HCT116 (cell line): Measurements from ENCODE around the gene CLSTN3. TPM values are rescaled to one million over a fixed set of nuclear protein-coding genes. Genes with fewer than 3 reads are reported as not detected.

Experiments used
- ATAC-seq: fragments of 200-7000 bp; cut with Tn5 transposase; 2 replicates; pipeline ENCODE4 v1.9.1; 2020; ENCODE audit warnings: mild to moderate bottlenecking, moderate library complexity
- BruUV-seq: library from RNA; stranded (reverse); fragments of 400-500 nt; replicated peaks from 2 replicates; lab custom pipeline; 2021; lab: Mats Ljungman, UMichigan
- CTCF ChIA-PET: fragments of 300-600 bp; sonication (Branson Sonifier 250); formaldehyde crosslinking; loops from one replicate; lab custom pipeline; 2021; ENCODE audit warnings: antibody characterized with exemption; lab: Charles Lee
- POLR2A ChIA-PET: fragments of 300-600, 350-600 bp; sonication (Branson Sonifier 250); formaldehyde crosslinking; loops from one replicate; lab custom pipeline; 2021; ENCODE audit warnings: antibody characterized with exemption; lab: Charles Lee
- RAD21 ChIA-PET, 2 experiments: fragments of 300-600 bp; sonication (Branson Sonifier 250); formaldehyde crosslinking; loops; one replicate each; lab custom pipeline; 2023; ENCODE audit warnings: low total read pairs in 2 of 2; ENCODE audit not compliant: uncharacterized antibody in 2 of 2, unreplicated experiment in 2 of 2, low non-redundant PET in 1 of 2; lab: Charles Lee
- DNase-seq: peaks from one replicate; pipeline ENCODE4 v3.0.0-alpha.2; 2010; ENCODE audit warnings: low read depth, low spot score
- H2AFZ ChIP-seq: fragments of 200-600 bp; shearing (Covaris generic), sonication (generic); 2 replicates; pipeline ENCODE4 v1.6.1; 2017; ENCODE audit warnings: low read depth, mixed run types, mixed read lengths, antibody characterized with exemption, low read length; ENCODE audit not compliant: poor library complexity, severe bottlenecking
- H3K27ac ChIP-seq: 2 replicates; pipeline ENCODE4 v1.5.1; 2012; ENCODE audit warnings: low read depth, low read length
- H3K27me3 ChIP-seq: fragments of 200-600 bp; sonication (generic); 2 replicates; pipeline ENCODE4 v1.6.1; 2016; ENCODE audit warnings: mixed run types, low read length, mixed read lengths; ENCODE audit not compliant: insufficient read depth
- H3K36me3 ChIP-seq, 2 experiments: fragments of 200-500 bp in 1 of 2; fragments of 200-600 bp in 1 of 2; sonication (Bioruptor generic) in 1 of 2; sonication (generic) in 1 of 2; 2 replicates each; pipeline versions ENCODE4 v1.5.1 to v1.6.1; 2014 to 2016; ENCODE audit warnings: low read length in 2 of 2, inconsistent platforms in 1 of 2, mixed read lengths in 1 of 2, mixed run types in 1 of 2; ENCODE audit not compliant: insufficient read depth in 2 of 2, control insufficient read depth in 1 of 2
- H3K4me1 ChIP-seq, 2 experiments: fragments of 200-600 bp in 1 of 2; sonication (generic) in 1 of 2; 2 replicates each; pipeline versions ENCODE4 v1.5.1 to v1.6.1; 2012 to 2017; ENCODE audit warnings: low read length in 2 of 2, inconsistent platforms in 1 of 2, mild to moderate bottlenecking in 1 of 2, mixed read lengths in 1 of 2, mixed run types in 1 of 2, moderate library complexity in 1 of 2; ENCODE audit not compliant: insufficient read depth in 2 of 2, control insufficient read depth in 1 of 2
- H3K4me2 ChIP-seq: fragments of 200-600 bp; sonication (generic); 2 replicates; pipeline ENCODE4 v1.6.1; 2017; ENCODE audit warnings: mixed run types, low read length, mixed read lengths
- H3K4me3 ChIP-seq, 2 experiments: fragments of 200-600 bp in 1 of 2; sonication (generic) in 1 of 2; replicated peaks in 1 of 2; 2 replicates each; pipeline ENCODE4 v1.5.1; 2011 to 2016; ENCODE audit warnings: low read length in 2 of 2, control low read depth in 1 of 2, low read depth in 1 of 2, mild to moderate bottlenecking in 1 of 2, mixed read lengths in 1 of 2, mixed run types in 1 of 2
- H3K79me2 ChIP-seq: fragments of 200-600 bp; sonication (generic); 2 replicates; pipeline ENCODE4 v1.6.1; 2017; ENCODE audit warnings: mild to moderate bottlenecking, mixed run types, low read length, moderate library complexity, mixed read lengths; ENCODE audit not compliant: insufficient read depth
- H3K9ac ChIP-seq: fragments of 200-600 bp; sonication (generic); 2 replicates; pipeline ENCODE4 v1.6.1; 2016; ENCODE audit warnings: low read length, mixed read lengths
- H3K9me2 ChIP-seq: fragments of 200-600 bp; sonication (generic), shearing (Covaris generic); 2 replicates; pipeline ENCODE4 v1.6.1; 2017; ENCODE audit warnings: mixed run types, mild to moderate bottlenecking, moderate library complexity; ENCODE audit not compliant: insufficient read depth
- H3K9me3 ChIP-seq, 2 experiments: fragments of 200-500 bp in 1 of 2; fragments of 200-600 bp in 1 of 2; sonication (Bioruptor generic) in 1 of 2; sonication (generic) in 1 of 2; 2 replicates each; pipeline ENCODE4 v1.6.1; 2014 to 2017; ENCODE audit warnings: low read length in 2 of 2, mixed read lengths in 2 of 2, inconsistent platforms in 1 of 2, low read depth in 1 of 2, mild to moderate bottlenecking in 1 of 2, mixed run types in 1 of 2, moderate library complexity in 1 of 2; ENCODE audit not compliant: control insufficient read depth in 1 of 2, insufficient read depth in 1 of 2
- H4K20me1 ChIP-seq: fragments of 200-600 bp; sonication (generic), shearing (Covaris generic); 2 replicates; pipeline ENCODE4 v1.6.1; 2017; ENCODE audit warnings: mixed run types, mild to moderate bottlenecking, moderate library complexity; ENCODE audit not compliant: insufficient read depth
- CBX3 ChIP-seq: IDR thresholded peaks from 2 replicates; pipeline ENCODE4 v1.6.1; 2012; ENCODE audit warnings: low read depth
- CEBPB ChIP-seq: IDR thresholded peaks from 2 replicates; pipeline ENCODE4 v1.6.1; 2012; ENCODE audit warnings: low read depth
- EGR1 ChIP-seq: IDR thresholded peaks from 2 replicates; pipeline ENCODE4 v1.6.1; 2012; ENCODE audit warnings: low read depth
- ELF1 ChIP-seq: IDR thresholded peaks from 2 replicates; pipeline ENCODE4 v1.6.1; 2012; ENCODE audit warnings: low read depth, borderline replicate concordance
- EZH2 ChIP-seq: fragments of 200-600 bp; sonication (generic); IDR thresholded peaks from 2 replicates; pipeline ENCODE4 v1.6.1; 2017; ENCODE audit warnings: antibody characterized with exemption, mixed run types
- EZH2phosphoT487 ChIP-seq: fragments of 200-600 bp; IDR thresholded peaks from 2 replicates; pipeline ENCODE4 v1.6.1; 2018; ENCODE audit warnings: antibody characterized with exemption, borderline replicate concordance
- FOSL1 ChIP-seq: IDR thresholded peaks from 2 replicates; pipeline ENCODE4 v1.6.1; 2012; ENCODE audit warnings: low read depth
- JUND ChIP-seq: IDR thresholded peaks from 2 replicates; pipeline ENCODE4 v1.6.1; 2012
- POLR2A ChIP-seq: IDR thresholded peaks from 2 replicates; pipeline ENCODE4 v1.7.0; 2011; ENCODE audit warnings: borderline replicate concordance; ENCODE audit not compliant: insufficient read depth, insufficient read length; ENCODE audit errors: extremely low read depth
- SIN3A ChIP-seq: IDR thresholded peaks from 2 replicates; pipeline ENCODE4 v1.6.1; 2012; ENCODE audit warnings: low read depth
- SRF ChIP-seq: IDR thresholded peaks from 2 replicates; pipeline ENCODE4 v1.6.1; 2012; ENCODE audit warnings: low read depth
- TCF7L2 ChIP-seq: IDR thresholded peaks from 2 replicates; pipeline ENCODE4 v1.7.0; 2011; ENCODE audit warnings: borderline replicate concordance, inconsistent platforms; ENCODE audit not compliant: insufficient read depth, insufficient read length; ENCODE audit errors: extremely low read depth
- YY1 ChIP-seq: IDR thresholded peaks from 2 replicates; pipeline ENCODE4 v1.6.1; 2011; ENCODE audit warnings: low read length, low read depth, moderate library complexity, mild to moderate bottlenecking; ENCODE audit not compliant: insufficient replicate concordance; ENCODE audit errors: extremely low read depth
- ZBTB33 ChIP-seq: IDR thresholded peaks from 2 replicates; pipeline ENCODE4 v1.6.1; 2011; ENCODE audit warnings: mild to moderate bottlenecking, low read length, moderate library complexity; ENCODE audit not compliant: insufficient replicate concordance; ENCODE audit errors: extremely low read depth
- ZFX ChIP-seq: fragments of 450-650 bp; IDR thresholded peaks from 2 replicates; pipeline ENCODE4 v1.6.1; 2017
- intact Hi-C: fragments of 100-400 bp; cut with micrococcal nuclease; formaldehyde crosslinking; loops from 2 replicates; pipeline ENCODE4 v1.10.0; 2022
- total RNA-seq: library from RNA; stranded (reverse); gene quantifications from one replicate; pipeline ENCODE4 v1.2.1, GENCODE V29; 2021; ENCODE audit not compliant: unreplicated experiment
- TF ChIP-seq, protein P1 (sequence below): IDR thresholded peaks from 2 replicates; pipeline ENCODE4 v1.6.1; 2012
- TF ChIP-seq, protein P2 (sequence below): IDR thresholded peaks from 2 replicates; pipeline ENCODE4 v1.6.1; 2012; ENCODE audit warnings: low read depth
- TF ChIP-seq, protein P3 (sequence below): IDR thresholded peaks from 2 replicates; pipeline ENCODE4 v1.6.1; 2012
- TF ChIP-seq, protein P4 (sequence below), 3 experiments: fragments of 200-600 bp in 1 of 3; sonication (generic) in 1 of 3; IDR thresholded peaks in 2 of 3; conservative IDR thresholded peaks in 1 of 3; 2 replicates each; pipeline ENCODE4 v1.5.1; 2012 to 2017; ENCODE audit warnings: low read depth in 2 of 3, low read length in 2 of 3, antibody characterized with exemption in 1 of 3, borderline replicate concordance in 1 of 3, control low read depth in 1 of 3, mild to moderate bottlenecking in 1 of 3, mixed read lengths in 1 of 3, mixed run types in 1 of 3, moderate library complexity in 1 of 3; ENCODE audit not compliant: insufficient read depth in 1 of 3

The CLSTN3 gene
- total RNA-seq, 1 experiment from 2014 or later: 23.0 TPM

- peaks cover 7 to 14% of the 10 kb centered on the region in 2 experiments; a peak in 2 of 4 replicates for H3K36me3 ChIP-seq
- peak overlapping the region; percentile 79 for H3K9ac ChIP-seq
- peaks cover 7 to 24% of the 10 kb centered on the region in 2 experiments for H3K4me1 ChIP-seq
- H3K4me2 ChIP-seq: peak overlapping the region; percentile 96
- peak overlapping the region; percentile 47; the same call in 1 of the 2 replicates for H3K27ac ChIP-seq
- intact Hi-C loops: no loop called here
- H3K79me2 ChIP-seq: peaks cover 29% of the 10 kb centered on the region
- BruUV-seq: no TSS peak
- no peaks in the 10 kb centered on the region for H3K9me2 ChIP-seq
- ChIA-PET RAD21 (no interaction called here), CTCF (no interaction called here), POLR2A (interaction anchor here (1.5 kb wide), 1 partner anchor 82 kb away, joined by 3 read pairs; no protein-coding TSS in a partner anchor)
- peak; percentile 3; the same call in 1 of the 2 replicates for ATAC-seq
- peak overlapping the region; percentile 83 to 86 for H3K4me3 ChIP-seq
- no peak overlapping the region for H2AFZ ChIP-seq
- no peaks in the 10 kb centered on the region for H3K27me3 ChIP-seq
- no peaks in the 10 kb centered on the region for H3K9me3 ChIP-seq
- H4K20me1 ChIP-seq: no peaks in the 10 kb centered on the region; the same call in 1 of the 2 replicates
- no peak for DNase-seq
- TF ChIP-seq, protein P1, sequence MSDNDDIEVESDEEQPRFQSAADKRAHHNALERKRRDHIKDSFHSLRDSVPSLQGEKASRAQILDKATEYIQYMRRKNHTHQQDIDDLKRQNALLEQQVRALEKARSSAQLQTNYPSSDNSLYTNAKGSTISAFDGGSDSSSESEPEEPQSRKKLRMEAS: no peak
- TF ChIP-seq, protein P2, sequence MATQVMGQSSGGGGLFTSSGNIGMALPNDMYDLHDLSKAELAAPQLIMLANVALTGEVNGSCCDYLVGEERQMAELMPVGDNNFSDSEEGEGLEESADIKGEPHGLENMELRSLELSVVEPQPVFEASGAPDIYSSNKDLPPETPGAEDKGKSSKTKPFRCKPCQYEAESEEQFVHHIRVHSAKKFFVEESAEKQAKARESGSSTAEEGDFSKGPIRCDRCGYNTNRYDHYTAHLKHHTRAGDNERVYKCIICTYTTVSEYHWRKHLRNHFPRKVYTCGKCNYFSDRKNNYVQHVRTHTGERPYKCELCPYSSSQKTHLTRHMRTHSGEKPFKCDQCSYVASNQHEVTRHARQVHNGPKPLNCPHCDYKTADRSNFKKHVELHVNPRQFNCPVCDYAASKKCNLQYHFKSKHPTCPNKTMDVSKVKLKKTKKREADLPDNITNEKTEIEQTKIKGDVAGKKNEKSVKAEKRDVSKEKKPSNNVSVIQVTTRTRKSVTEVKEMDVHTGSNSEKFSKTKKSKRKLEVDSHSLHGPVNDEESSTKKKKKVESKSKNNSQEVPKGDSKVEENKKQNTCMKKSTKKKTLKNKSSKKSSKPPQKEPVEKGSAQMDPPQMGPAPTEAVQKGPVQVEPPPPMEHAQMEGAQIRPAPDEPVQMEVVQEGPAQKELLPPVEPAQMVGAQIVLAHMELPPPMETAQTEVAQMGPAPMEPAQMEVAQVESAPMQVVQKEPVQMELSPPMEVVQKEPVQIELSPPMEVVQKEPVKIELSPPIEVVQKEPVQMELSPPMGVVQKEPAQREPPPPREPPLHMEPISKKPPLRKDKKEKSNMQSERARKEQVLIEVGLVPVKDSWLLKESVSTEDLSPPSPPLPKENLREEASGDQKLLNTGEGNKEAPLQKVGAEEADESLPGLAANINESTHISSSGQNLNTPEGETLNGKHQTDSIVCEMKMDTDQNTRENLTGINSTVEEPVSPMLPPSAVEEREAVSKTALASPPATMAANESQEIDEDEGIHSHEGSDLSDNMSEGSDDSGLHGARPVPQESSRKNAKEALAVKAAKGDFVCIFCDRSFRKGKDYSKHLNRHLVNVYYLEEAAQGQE: no peak
- TF ChIP-seq EZH2phosphoT487 (no peak), ZFX (no peak; the same call in 1 of the 2 replicates), JUND (no peak), ZBTB33 (no peak), FOSL1 (no peak), TCF7L2 (no peak), SIN3A (no peak), CBX3 (no peak), ELF1 (no peak), POLR2A (no peak), YY1 (no peak), EGR1 (no peak), CEBPB (no peak), SRF (no peak), EZH2 (no peak)
- TF ChIP-seq, protein P3, sequence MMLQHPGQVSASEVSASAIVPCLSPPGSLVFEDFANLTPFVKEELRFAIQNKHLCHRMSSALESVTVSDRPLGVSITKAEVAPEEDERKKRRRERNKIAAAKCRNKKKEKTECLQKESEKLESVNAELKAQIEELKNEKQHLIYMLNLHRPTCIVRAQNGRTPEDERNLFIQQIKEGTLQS: no peak
- TF ChIP-seq, protein P4, sequence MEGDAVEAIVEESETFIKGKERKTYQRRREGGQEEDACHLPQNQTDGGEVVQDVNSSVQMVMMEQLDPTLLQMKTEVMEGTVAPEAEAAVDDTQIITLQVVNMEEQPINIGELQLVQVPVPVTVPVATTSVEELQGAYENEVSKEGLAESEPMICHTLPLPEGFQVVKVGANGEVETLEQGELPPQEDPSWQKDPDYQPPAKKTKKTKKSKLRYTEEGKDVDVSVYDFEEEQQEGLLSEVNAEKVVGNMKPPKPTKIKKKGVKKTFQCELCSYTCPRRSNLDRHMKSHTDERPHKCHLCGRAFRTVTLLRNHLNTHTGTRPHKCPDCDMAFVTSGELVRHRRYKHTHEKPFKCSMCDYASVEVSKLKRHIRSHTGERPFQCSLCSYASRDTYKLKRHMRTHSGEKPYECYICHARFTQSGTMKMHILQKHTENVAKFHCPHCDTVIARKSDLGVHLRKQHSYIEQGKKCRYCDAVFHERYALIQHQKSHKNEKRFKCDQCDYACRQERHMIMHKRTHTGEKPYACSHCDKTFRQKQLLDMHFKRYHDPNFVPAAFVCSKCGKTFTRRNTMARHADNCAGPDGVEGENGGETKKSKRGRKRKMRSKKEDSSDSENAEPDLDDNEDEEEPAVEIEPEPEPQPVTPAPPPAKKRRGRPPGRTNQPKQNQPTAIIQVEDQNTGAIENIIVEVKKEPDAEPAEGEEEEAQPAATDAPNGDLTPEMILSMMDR (IDR thresholded peaks at IDR 0.05 in 2 of 3, conservative IDR thresholded peaks at IDR 0.05 in 1 of 3; ENCODE audit: borderline replicate concordance in 1 of 3, insufficient read depth in 1 of 3, low read depth in 2 of 3, low read length in 2 of 3): no peak
Observed at GRCh38 chr12:7190268-7191055, 60.3 kb downstream of the CLSTN3 start.
